Esophagus muscularis mucosa (tissue), 4 donors: ENCODE measurements around the gene ADAM10. TPM values are rescaled to one million over a fixed set of nuclear protein-coding genes. Genes with fewer than 3 reads are reported as not detected.

Experiments
- DNase-seq: peaks from one replicate; pipeline ENCODE4 v3.0.0-alpha.2; 2017; ENCODE audit errors: extremely low spot score
- H3K27ac ChIP-seq, 4 donors: fragments of 200-600 bp; sonication (generic); replicated peaks in 1 of 4; 1 replicate in 3 of 4; 2 replicates in 1 of 4; pipeline ENCODE4 v1.5.1; 2016 to 2019; ENCODE audit warnings: mild to moderate bottlenecking in 1 of 4
- H3K27me3 ChIP-seq, 4 donors: fragments of 200-600 bp; sonication (generic); one replicate each; pipeline versions ENCODE4 v1.5.1 to v1.6.0; 2016 to 2019
- H3K36me3 ChIP-seq, 4 donors: fragments of 200-600 bp; sonication (generic); one replicate each; pipeline ENCODE4 v1.5.1; 2016 to 2019
- H3K4me1 ChIP-seq, 4 donors: fragments of 200-600 bp; sonication (generic); one replicate each; pipeline ENCODE4 v1.5.1; 2016 to 2019
- H3K4me3 ChIP-seq, 4 donors: fragments of 200-600 bp; sonication (generic); 1 replicate in 2 of 4; 2 replicates in 2 of 4; pipeline ENCODE4 v1.5.1; 2016 to 2019; ENCODE audit warnings: mild to moderate bottlenecking in 4 of 4, moderate library complexity in 1 of 4
- H3K9me3 ChIP-seq, 4 donors: fragments of 200-600 bp; sonication (generic); 1 replicate in 3 of 4; 2 replicates in 1 of 4; pipeline ENCODE4 v1.5.1; 2016 to 2019
- CTCF ChIP-seq, 3 experiments: fragments of 200-600 bp in 2 of 3; fragments of 450-650 bp in 1 of 3; sonication (generic) in 2 of 3; IDR thresholded peaks; one replicate each; pipeline ENCODE4 v1.5.1; 2017 to 2019; ENCODE audit warnings: antibody characterized with exemption in 3 of 3, mild to moderate bottlenecking in 2 of 3, moderate library complexity in 1 of 3
- EP300 ChIP-seq: sonication (generic); formaldehyde crosslinking; IDR thresholded peaks from one replicate; pipeline ENCODE4 v1.6.1; 2017; ENCODE audit warnings: antibody characterized with exemption
- POLR2A ChIP-seq: fragments of 450-650 bp; IDR thresholded peaks from one replicate; pipeline ENCODE4 v1.6.1; 2017; ENCODE audit warnings: antibody characterized with exemption, moderate library complexity, mild to moderate bottlenecking, low read depth
- POLR2AphosphoS5 ChIP-seq, 2 donors: sonication (generic); formaldehyde crosslinking; IDR thresholded peaks; one replicate each; pipeline ENCODE4 v1.6.1; 2017; ENCODE audit warnings: antibody characterized with exemption in 2 of 2
- WGBS: methylation state at CpG from one replicate; pipeline ENCODE4 v1.1.5; 2018; 5-methylcytosine and 5-hydroxymethylcytosine counted together
- intact Hi-C: fragments of 100-400 bp; cut with DNase I; formaldehyde crosslinking; loops from one replicate; pipeline ENCODE4 v1.15.1; 2023
- total RNA-seq, 4 donors: library from RNA; depleted of rRNA; stranded (reverse); fragments of >200 nt; gene quantifications; one replicate each; pipeline versions ENCODE4 v1.1.0 to v1.2.1, GENCODE V29; 2016

The ADAM10 gene
- total RNA-seq, 4 donors from 2014 or later, result 43.8 to 58.8 (median 48.5) TPM

GRCh38 chr15:58572521-58572920 is 177.0 kb downstream of the ADAM10 start:
- intact Hi-C loops, result no loop called here
- WGBS, result 84% methylated on average over 4 of the region's 4 CpGs
- Histone ChIP-seq H3K27ac (no peak overlapping the region), H3K4me1 (no peaks in the 10 kb centered on the region), H3K9me3 (no peaks in the 10 kb centered on the region), H3K36me3 (no peaks in the 10 kb centered on the region), H3K27me3 (no peaks in the 10 kb centered on the region), H3K4me3 (no peak overlapping the region)
- peak; percentile 80 for DNase-seq
- TF ChIP-seq EP300 (no peak), CTCF (IDR thresholded peaks at IDR 0.05) (no peak), POLR2AphosphoS5 (IDR thresholded peaks at IDR 0.05) (no peak), POLR2A (no peak)

- Histone ChIP-seq H3K27ac (no peak overlapping the region), H3K36me3 (no peaks in the 10 kb centered on the region), H3K9me3 (no peaks in the 10 kb centered on the region), H3K4me1 (no peaks in the 10 kb centered on the region), H3K27me3 (no peaks in the 10 kb centered on the region), H3K4me3 (no peak overlapping the region)
- intact Hi-C loops, result no loop called here
- TF ChIP-seq POLR2A, result no peak
- no peak for TF ChIP-seq CTCF (IDR thresholded peaks at IDR 0.05)
- TF ChIP-seq POLR2AphosphoS5 (IDR thresholded peaks at IDR 0.05), result no peak
- no peak for TF ChIP-seq EP300
- peak; percentile 70 for DNase-seq
- WGBS, result 77% methylated on average over 6 of the region's 6 CpGs
Measured at GRCh38 chr15:58571491-58571890, 178.0 kb downstream of the ADAM10 start.

GRCh38 chr15:58569455-58569854 is 180.1 kb downstream of the ADAM10 start:
- intact Hi-C loops, result no loop called here
- peak; percentile 19 for DNase-seq
- Histone ChIP-seq H3K4me3 (no peak overlapping the region), H3K27ac (no peak overlapping the region), H3K4me1 (no peaks in the 10 kb centered on the region), H3K9me3 (no peaks in the 10 kb centered on the region), H3K27me3 (no peaks in the 10 kb centered on the region), H3K36me3 (no peaks in the 10 kb centered on the region)
- WGBS, result 100% methylated on average over 1 of the region's 1 CpG
- TF ChIP-seq CTCF (IDR thresholded peaks at IDR 0.05), result no peak

GRCh38 chr15:58568157-58568571 is 181.3 kb downstream of the ADAM10 start:
- Histone ChIP-seq H3K4me3 (no peak overlapping the region), H3K27me3 (no peaks in the 10 kb centered on the region), H3K4me1 (no peaks in the 10 kb centered on the region), H3K36me3 (no peaks in the 10 kb centered on the region), H3K9me3 (no peaks in the 10 kb centered on the region), H3K27ac (no peak overlapping the region)
- 49% methylated on average over 2 of the region's 2 CpGs for WGBS
- TF ChIP-seq POLR2A (no peak), EP300 (no peak), POLR2AphosphoS5 (IDR thresholded peaks at IDR 0.05) (no peak), CTCF (IDR thresholded peaks at IDR 0.05) (no peak)
- peak; percentile 91 for DNase-seq
- intact Hi-C loops, result no loop called here

GRCh38 chr15:58566029-58566428 is 183.5 kb downstream of the ADAM10 start:
- intact Hi-C loops, result no loop called here
- Histone ChIP-seq H3K4me3 (no peak overlapping the region), H3K27me3 (no peaks in the 10 kb centered on the region), H3K4me1 (no peaks in the 10 kb centered on the region), H3K27ac (no peak overlapping the region), H3K9me3 (no peaks in the 10 kb centered on the region), H3K36me3 (no peaks in the 10 kb centered on the region)
- TF ChIP-seq POLR2A (no peak), POLR2AphosphoS5 (IDR thresholded peaks at IDR 0.05) (no peak), EP300 (no peak)
- 78% methylated on average over 6 of the region's 6 CpGs for WGBS
- DNase-seq, result peak; percentile 17
